Panc1 (cell line): ENCODE data around the gene MRGPRX2.

Experiments
- CTCF ChIP-seq: fragments of 450-650 bp; IDR thresholded peaks from 2 replicates; pipeline ENCODE4 v1.5.1; 2017; ENCODE audit warnings: mild to moderate bottlenecking
- SIN3A ChIP-seq: IDR thresholded peaks from 2 replicates; pipeline ENCODE4 v1.6.1; 2012; ENCODE audit warnings: low read depth, mild to moderate bottlenecking, low read length, moderate library complexity, borderline replicate concordance; ENCODE audit not compliant: insufficient read depth
- TF ChIP-seq, protein P1 (sequence below), 2 experiments: IDR thresholded peaks; 2 replicates each; pipeline ENCODE4 v1.6.1; 2011 to 2012; ENCODE audit warnings: low read depth in 2 of 2, control low read depth in 1 of 2, low read length in 1 of 2, mild to moderate bottlenecking in 1 of 2, moderate library complexity in 1 of 2; ENCODE audit not compliant: insufficient read depth in 1 of 2

- no peak for TF ChIP-seq CTCF
- TF ChIP-seq, protein P1, sequence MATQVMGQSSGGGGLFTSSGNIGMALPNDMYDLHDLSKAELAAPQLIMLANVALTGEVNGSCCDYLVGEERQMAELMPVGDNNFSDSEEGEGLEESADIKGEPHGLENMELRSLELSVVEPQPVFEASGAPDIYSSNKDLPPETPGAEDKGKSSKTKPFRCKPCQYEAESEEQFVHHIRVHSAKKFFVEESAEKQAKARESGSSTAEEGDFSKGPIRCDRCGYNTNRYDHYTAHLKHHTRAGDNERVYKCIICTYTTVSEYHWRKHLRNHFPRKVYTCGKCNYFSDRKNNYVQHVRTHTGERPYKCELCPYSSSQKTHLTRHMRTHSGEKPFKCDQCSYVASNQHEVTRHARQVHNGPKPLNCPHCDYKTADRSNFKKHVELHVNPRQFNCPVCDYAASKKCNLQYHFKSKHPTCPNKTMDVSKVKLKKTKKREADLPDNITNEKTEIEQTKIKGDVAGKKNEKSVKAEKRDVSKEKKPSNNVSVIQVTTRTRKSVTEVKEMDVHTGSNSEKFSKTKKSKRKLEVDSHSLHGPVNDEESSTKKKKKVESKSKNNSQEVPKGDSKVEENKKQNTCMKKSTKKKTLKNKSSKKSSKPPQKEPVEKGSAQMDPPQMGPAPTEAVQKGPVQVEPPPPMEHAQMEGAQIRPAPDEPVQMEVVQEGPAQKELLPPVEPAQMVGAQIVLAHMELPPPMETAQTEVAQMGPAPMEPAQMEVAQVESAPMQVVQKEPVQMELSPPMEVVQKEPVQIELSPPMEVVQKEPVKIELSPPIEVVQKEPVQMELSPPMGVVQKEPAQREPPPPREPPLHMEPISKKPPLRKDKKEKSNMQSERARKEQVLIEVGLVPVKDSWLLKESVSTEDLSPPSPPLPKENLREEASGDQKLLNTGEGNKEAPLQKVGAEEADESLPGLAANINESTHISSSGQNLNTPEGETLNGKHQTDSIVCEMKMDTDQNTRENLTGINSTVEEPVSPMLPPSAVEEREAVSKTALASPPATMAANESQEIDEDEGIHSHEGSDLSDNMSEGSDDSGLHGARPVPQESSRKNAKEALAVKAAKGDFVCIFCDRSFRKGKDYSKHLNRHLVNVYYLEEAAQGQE (IDR thresholded peaks at IDR 0.05; ENCODE audit: insufficient read depth in 1 of 2, low read depth in 2 of 2, low read length in 1 of 2): no peak
- TF ChIP-seq SIN3A: no peak
Measured at GRCh38 chr11:19073454-19074415, 13.2 kb upstream of the MRGPRX2 start.
